ENCODE measurements around the gene ADAM11. TPM values are rescaled to one million over a fixed set of nuclear protein-coding genes. Genes with fewer than 3 reads are reported as not detected.
"Not testable (repeated sequence)": the region's sequence is repeated elsewhere in the genome, so short reads cannot be mapped to it uniquely, and the experiment has no call there.

The ADAM11 gene
- total and polyA plus RNA-seq, 5 experiments from 2014 or later = 0.17 to 0.93 (median 0.46) TPM

DNA sequence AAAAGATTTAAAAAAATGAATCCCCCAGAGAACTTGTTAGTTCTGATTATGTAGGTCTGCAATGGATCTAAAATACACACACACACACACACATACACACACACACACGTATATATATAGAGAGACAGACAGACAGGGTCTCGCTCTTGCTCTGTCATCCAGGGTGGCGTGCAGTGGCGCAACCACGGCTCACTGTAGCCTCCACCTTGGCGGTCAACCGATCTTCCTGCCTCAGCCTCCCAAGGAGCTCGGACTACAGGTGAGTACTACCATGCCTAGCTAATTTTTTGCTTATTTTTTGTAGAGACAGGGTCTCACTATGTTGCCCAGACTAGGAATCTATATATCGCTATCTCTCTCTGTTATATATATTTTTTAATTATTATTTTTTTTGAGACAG lies 37.9 kb downstream of the ADAM11 start:
- Mint-ChIP-seq H3K36me3 (no peaks in the 10 kb centered on the region), H3K27me3 (peaks cover 0 to 4% (median 0%) of the 10 kb centered on the region in 5 donors), H3K9me3 (no peaks in the 10 kb centered on the region), H3K4me1 (no peaks in the 10 kb centered on the region), H3K27ac (no peak overlapping the region), H3K4me3 (no peak overlapping the region)
- no peak for ATAC-seq
- POLR2A ChIA-PET = no interaction called here
- no peak for DNase-seq

DNA sequence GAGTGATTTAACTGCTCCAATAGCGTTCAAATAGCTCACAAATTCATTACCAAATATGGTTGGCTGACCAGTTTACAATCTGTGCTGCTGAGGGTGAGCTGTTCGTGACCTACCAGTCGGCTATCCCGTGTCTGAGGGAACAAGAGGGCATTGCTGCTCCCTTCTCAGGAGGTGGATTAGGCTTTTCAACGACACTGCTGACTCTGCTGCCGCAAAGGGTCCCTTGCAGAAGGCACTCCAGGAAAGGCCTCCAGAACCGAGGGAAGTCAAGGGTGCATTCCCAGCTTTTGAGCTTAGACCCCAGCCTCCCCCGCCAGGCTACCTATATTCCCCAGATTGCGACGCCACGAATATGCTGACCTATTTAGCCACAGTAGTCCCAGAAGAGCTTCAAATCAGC lies 39.0 kb downstream of the ADAM11 start:
- no peak for ATAC-seq
- Mint-ChIP-seq H3K9me3 (no peaks in the 10 kb centered on the region), H3K36me3 (no peaks in the 10 kb centered on the region), H3K4me3 (no peak overlapping the region), H3K27me3 (peaks cover 0 to 4% (median 0%) of the 10 kb centered on the region in 5 donors), H3K27ac (no peak overlapping the region), H3K4me1 (no peaks in the 10 kb centered on the region)
- DNase-seq = no peak
- POLR2A ChIA-PET = no interaction called here

DNA sequence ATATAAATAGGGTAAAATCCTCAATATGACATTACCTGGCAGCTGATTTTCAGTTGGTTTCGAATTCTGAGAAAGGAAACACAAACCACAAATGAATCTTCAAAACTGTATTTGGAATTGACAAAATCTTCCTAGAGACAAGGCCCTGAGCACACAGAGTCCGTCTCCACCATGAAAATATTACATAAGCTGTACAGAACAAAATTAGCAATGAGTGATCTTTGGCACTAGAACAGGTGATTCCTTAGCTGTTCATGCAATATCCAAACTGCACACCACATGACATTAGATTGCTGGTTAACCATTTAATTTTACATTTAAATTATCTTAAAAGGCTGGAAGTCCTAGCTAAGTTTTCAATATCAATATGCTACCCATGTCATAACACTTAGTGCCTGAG lies 39.6 kb downstream of the ADAM11 start:
- DNase-seq = no peak
- H3K4me3 Mint-ChIP-seq = no peak overlapping the region
- H3K9me3 Mint-ChIP-seq = no peaks in the 10 kb centered on the region
- ATAC-seq = no peak
- H3K27me3 Mint-ChIP-seq = peaks cover 0 to 4% (median 0%) of the 10 kb centered on the region in 5 donors
- no peaks in the 10 kb centered on the region for H3K4me1 Mint-ChIP-seq
- no peaks in the 10 kb centered on the region for H3K36me3 Mint-ChIP-seq
- no peak overlapping the region for H3K27ac Mint-ChIP-seq
- POLR2A ChIA-PET = no interaction called here

DNA sequence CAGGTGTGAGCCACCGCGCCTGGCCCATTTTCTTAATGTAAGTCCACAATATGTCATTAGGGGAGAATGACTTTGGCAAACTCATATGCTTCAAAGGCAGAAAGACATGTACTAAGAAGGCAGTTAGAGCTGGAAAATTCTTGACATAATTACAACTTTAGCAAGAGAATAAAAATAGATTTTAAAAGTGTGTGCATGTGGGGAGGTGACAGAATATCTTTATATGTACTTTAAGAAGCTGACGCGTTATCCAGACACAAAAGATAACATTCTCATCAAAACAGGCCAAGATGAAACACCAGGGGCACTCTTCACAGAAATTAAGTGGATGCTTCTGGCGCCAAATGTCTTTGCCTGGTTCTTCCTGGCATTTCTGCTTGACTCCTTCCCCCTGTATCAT lies 43.1 kb downstream of the ADAM11 start:
- DNase-seq (no peak), ATAC-seq (no peak)
- Mint-ChIP-seq H3K27me3 (peaks cover 0 to 10% (median 0%) of the 10 kb centered on the region in 5 donors), H3K9me3 (no peaks in the 10 kb centered on the region), H3K4me1 (no peaks in the 10 kb centered on the region), H3K27ac (no peak overlapping the region), H3K36me3 (no peaks in the 10 kb centered on the region), H3K4me3 (no peak overlapping the region)
- POLR2A ChIA-PET = no interaction called here

DNA sequence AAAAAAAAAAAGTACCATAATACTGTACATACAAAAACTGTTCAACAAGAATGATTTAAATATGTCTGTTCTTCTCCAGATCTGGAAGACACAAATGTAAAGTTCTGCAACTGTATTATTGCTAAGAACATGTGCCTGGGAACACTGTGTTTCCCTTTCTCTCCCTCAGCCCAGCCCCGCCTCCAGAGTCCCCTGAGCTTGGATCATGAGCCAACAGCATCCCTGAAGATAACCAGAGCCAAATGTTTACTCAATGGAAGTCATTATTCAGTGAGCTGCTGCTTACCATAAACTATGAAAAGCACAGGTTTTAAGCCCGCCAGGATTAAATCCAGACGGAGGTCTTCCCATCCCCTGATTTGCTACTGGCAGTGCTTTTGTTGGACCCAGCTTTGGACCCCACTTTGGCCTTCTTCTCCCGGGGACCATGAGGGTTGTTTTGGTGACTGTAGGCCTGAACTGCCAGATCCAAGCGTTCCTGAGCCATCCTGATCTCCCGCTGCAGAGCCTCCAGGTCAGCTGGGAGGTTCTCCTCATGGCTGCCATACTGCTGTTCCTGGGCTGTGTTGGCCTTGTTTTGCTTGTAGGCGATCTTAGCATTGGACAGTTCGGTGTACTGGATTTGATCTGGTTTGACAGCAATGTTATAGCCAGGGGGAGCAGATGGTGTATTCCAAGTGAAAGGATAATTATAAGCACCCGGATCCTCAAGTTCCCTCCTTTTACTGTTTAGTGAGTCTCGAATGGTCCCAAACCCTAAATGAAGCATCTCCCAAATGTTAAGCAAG lies 45.7 kb downstream of the ADAM11 start:
- H3K4me3 Mint-ChIP-seq = no peak overlapping the region
- POLR2A ChIA-PET = no interaction called here
- DNase-seq (no peak), ATAC-seq (no peak)
- peaks cover 0 to 15% (median 2%) of the 10 kb centered on the region in 5 donors for H3K27me3 Mint-ChIP-seq
- H3K9me3 Mint-ChIP-seq = no peaks in the 10 kb centered on the region
- no peaks in the 10 kb centered on the region for H3K4me1 Mint-ChIP-seq
- H3K27ac Mint-ChIP-seq = no peak overlapping the region
- no peaks in the 10 kb centered on the region for H3K36me3 Mint-ChIP-seq

DNA sequence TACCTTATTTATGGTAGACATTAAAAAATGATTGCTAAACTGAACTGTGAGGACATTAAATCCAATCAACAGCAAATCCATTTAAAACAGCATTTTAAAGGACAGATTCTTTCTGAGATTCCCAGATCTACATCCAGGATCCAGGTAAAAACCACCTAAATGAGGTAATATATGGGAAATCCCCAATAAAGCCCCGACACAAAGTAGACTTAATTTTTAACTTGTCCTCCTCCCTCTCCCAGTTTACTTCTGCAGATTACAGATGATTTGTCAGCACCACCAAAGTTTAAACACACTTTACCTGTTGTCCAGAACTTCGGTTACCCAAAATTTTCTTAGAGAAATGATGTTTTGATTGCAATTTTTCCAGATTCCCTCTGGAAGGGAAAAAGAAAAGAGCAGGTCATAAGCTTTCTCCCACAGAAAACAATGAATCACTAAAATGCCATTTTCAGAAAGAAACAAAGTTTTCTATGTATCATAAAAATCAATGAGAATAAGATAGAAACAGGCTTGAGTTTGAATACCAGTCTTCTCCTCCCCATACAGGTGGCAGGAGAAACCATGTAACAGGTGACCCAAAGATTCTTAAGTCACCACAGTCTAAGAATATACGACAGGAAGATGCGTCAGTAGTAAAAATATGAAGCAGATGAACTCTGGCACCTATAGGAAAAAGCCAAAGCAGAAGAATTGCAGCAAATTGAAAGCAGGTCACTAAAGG lies 48.5 kb downstream of the ADAM11 start:
- no peak for ATAC-seq
- H3K36me3 Mint-ChIP-seq = no peaks in the 10 kb centered on the region
- POLR2A ChIA-PET = no interaction called here

DNA sequence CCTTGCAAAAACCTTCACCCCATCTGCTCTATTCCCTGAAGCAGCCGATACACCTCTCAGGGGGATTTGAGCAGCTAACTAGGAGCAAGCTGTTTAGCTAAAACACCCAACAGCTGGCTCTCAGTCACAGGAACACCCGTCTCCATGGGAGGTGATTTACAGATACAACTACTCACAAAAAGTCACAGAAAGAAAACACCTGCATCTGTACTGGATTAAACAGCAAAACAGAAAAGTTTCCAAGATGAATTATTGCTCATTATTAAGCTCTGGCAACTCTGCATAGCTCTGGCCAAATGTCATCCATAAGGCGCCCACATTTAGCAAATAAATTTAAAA lies 49.0 kb downstream of the ADAM11 start:
- Mint-ChIP-seq H3K9me3 (no peaks in the 10 kb centered on the region), H3K4me3 (no peak overlapping the region), H3K27me3 (peaks cover 0 to 16% (median 3%) of the 10 kb centered on the region in 5 donors), H3K4me1 (no peaks in the 10 kb centered on the region), H3K36me3 (no peaks in the 10 kb centered on the region), H3K27ac (no peak overlapping the region)
- ATAC-seq (no peak), DNase-seq (no peak)
- POLR2A ChIA-PET = no interaction called here

More for the DNA sequence above, 48.5 kb downstream of the ADAM11 start:
- no peak for DNase-seq
- H3K27me3 Mint-ChIP-seq = peaks cover 0 to 15% (median 2%) of the 10 kb centered on the region in 5 donors
- no peaks in the 10 kb centered on the region for H3K4me1 Mint-ChIP-seq
- H3K4me3 Mint-ChIP-seq = no peak overlapping the region
- no peak overlapping the region for H3K27ac Mint-ChIP-seq
- no peaks in the 10 kb centered on the region for H3K9me3 Mint-ChIP-seq

DNA sequence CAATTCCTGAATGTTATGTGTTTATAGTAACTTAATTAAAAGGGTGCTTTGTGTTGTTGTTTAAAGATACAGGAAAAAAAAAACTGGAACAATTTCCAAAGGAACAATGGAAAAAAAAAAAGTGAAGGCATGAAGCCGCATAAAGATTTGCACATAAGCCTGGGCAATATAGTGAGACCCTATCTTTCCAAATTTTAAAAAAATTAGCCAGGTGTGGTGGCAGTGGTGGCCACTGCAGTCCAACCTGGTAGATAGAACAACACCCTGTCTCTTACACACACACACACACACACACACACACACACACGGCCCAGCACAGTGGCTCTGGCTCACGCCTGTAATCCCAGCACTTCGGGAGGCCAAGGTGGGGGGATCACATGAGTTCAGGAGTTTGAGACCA lies 49.4 kb downstream of the ADAM11 start:
- Mint-ChIP-seq H3K4me3 (no peak overlapping the region), H3K27ac (no peak overlapping the region), H3K36me3 (no peaks in the 10 kb centered on the region), H3K4me1 (no peaks in the 10 kb centered on the region), H3K9me3 (no peaks in the 10 kb centered on the region), H3K27me3 (peaks cover 0 to 19% (median 6%) of the 10 kb centered on the region in 5 donors)
- ATAC-seq (no peak), DNase-seq (no peak)
- POLR2A ChIA-PET = no interaction called here

DNA sequence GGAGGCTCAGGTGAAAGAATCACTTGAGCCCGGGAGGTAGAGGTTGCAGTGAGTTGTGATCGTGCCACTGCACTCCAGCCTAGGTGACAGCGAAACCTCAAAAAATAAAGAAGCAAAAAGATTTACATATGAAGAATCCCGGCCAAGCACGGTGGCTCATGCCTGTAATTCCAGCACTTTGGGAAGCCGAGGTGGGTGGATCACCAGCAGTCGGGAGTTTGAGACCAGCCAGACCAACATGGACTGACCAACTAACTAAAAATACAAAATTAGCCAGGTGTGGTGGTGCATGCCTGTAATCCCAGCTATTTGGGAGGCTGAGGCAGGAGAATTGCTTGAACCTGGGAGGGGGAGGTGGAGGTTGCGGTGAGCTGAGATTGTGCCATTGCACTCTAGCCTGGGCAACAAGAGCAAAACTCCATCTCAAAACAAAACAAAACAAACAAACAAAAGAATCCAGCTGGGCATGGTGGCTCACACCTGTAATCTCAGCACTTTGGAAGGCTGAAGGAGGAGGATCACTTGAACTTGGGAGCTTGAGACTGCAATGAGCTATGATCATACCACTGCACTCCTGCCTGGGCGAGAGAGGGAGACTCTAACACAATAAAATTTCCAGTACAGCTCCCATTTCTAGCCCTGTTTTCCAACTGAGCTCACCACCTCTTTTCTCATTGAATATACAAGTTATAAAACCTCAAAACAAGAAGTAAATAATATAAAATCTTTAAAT lies 50.0 kb downstream of the ADAM11 start:
- not testable (repeated sequence) for H3K36me3 Mint-ChIP-seq, H3K27ac Mint-ChIP-seq, DNase-seq, H3K4me1 Mint-ChIP-seq, ATAC-seq, H3K4me3 Mint-ChIP-seq, H3K9me3 Mint-ChIP-seq
- H3K27me3 Mint-ChIP-seq = peaks cover 2 to 19% (median 6%) of the 10 kb centered on the region in 5 donors
- POLR2A ChIA-PET = interaction anchor here (0.7 kb wide), 1 partner anchor 271 kb away, joined by 3 read pairs; no protein-coding TSS in a partner anchor

DNA sequence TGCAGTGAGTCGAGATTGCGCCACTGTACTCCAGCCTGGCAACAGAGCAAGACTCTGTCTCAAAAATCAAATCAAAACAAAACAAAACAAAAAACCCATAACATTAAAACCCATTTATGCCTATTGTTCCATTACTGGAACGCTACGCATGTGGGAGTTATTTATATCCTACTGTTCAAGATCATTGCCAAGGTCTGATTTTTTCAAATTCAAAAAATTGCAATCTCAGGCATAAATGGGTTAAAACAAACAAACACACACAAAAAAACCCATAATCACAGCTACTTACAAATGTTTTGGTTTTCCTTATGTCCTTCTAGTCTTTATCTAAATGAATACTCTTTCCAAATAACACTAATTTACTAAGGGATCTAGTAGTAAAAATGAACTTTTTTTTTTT lies 53.5 kb downstream of the ADAM11 start:
- Mint-ChIP-seq H3K27ac (no peak overlapping the region), H3K4me1 (no peaks in the 10 kb centered on the region), H3K9me3 (no peaks in the 10 kb centered on the region), H3K4me3 (no peak overlapping the region), H3K27me3 (peaks cover 2 to 9% (median 6%) of the 10 kb centered on the region in 5 donors), H3K36me3 (no peaks in the 10 kb centered on the region)
- DNase-seq (no peak), ATAC-seq (no peak)
- POLR2A ChIA-PET = no interaction called here

DNA sequence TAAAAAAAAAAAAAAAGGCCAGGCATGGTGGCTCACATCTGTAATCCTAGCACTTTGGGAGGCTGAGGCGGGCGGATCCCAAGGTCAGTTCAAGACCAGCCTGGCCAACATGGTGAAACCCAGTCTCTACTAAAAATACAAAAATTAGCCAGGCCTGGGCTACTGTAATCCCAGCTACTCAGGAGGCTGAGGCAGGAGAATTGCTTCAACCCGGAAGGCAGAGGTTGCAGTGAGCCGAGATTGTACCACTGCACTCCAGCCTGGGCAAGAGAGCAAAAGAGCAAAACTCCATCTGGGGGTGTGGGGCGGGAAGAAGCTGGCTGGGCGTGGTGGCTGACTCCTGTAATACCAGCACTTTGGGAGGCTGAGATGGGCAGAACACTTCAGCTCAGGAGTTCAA lies 59.7 kb downstream of the ADAM11 start:
- not testable (repeated sequence) for H3K9me3 Mint-ChIP-seq, H3K4me3 Mint-ChIP-seq, H3K36me3 Mint-ChIP-seq, H3K27ac Mint-ChIP-seq, ATAC-seq, DNase-seq, H3K4me1 Mint-ChIP-seq
- POLR2A ChIA-PET = interaction anchor here (0.7 kb wide), 1 partner anchor 302 kb away, joined by 4 read pairs; no protein-coding TSS in a partner anchor
- H3K27me3 Mint-ChIP-seq = peaks cover 2 to 26% (median 16%) of the 10 kb centered on the region in 5 donors

DNA sequence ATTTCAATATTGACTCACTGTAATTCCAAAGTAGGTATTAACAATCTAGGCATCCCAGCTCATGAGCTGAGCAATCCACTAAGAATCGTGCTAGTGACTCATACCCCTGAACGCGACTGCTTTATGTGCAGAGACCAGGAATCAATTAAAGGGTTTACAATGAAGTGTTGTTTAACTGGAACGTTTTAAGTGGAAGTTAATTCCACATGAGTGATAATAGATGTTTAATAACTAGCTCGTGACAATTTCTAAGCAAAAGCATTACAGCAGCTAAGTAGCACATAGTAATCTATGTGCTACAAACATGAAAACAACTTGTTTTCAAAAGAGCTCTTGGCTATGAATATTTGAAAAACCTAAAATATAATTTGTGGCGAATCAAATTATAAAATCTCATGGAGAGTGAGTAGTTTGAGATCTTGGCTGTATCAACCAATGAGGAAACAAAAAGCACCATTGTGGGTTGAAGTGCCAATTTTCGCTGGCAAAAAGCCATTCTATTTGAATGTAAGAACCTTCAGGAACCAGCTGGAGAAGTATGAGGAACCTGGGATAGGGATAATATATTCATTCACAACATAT lies 61.9 kb downstream of the ADAM11 start:
- peaks cover 0 to 2% (median 0%) of the 10 kb centered on the region in 9 donors for H3K9me3 Mint-ChIP-seq
- no peaks in the 10 kb centered on the region for H3K36me3 Mint-ChIP-seq
- POLR2A ChIA-PET = interaction anchor here (0.5 to 0.6 kb wide), 2 partner anchors 14 to 18 kb away, joined by 3 read pairs; no protein-coding TSS in a partner anchor
- no peak overlapping the region for H3K27ac Mint-ChIP-seq
- peaks cover 5 to 31% (median 21%) of the 10 kb centered on the region in 5 donors for H3K27me3 Mint-ChIP-seq
- H3K4me3 Mint-ChIP-seq = no peak overlapping the region
- ATAC-seq (no peak), DNase-seq (no peak)
- H3K4me1 Mint-ChIP-seq = no peaks in the 10 kb centered on the region

All from naive thymus-derived CD8-positive, alpha-beta T cell (primary cell).